DMS114 treated with DMSO at 0.1 percent for 48 hours (cell line): ENCODE measurements around the gene EP400.

Experiments
- DNase-seq: peaks from one replicate; lab custom pipeline; 2025; ENCODE audit not compliant: unreplicated experiment; lab: John Stamatoyannopoulos, UW

The EP400 gene, protein sequence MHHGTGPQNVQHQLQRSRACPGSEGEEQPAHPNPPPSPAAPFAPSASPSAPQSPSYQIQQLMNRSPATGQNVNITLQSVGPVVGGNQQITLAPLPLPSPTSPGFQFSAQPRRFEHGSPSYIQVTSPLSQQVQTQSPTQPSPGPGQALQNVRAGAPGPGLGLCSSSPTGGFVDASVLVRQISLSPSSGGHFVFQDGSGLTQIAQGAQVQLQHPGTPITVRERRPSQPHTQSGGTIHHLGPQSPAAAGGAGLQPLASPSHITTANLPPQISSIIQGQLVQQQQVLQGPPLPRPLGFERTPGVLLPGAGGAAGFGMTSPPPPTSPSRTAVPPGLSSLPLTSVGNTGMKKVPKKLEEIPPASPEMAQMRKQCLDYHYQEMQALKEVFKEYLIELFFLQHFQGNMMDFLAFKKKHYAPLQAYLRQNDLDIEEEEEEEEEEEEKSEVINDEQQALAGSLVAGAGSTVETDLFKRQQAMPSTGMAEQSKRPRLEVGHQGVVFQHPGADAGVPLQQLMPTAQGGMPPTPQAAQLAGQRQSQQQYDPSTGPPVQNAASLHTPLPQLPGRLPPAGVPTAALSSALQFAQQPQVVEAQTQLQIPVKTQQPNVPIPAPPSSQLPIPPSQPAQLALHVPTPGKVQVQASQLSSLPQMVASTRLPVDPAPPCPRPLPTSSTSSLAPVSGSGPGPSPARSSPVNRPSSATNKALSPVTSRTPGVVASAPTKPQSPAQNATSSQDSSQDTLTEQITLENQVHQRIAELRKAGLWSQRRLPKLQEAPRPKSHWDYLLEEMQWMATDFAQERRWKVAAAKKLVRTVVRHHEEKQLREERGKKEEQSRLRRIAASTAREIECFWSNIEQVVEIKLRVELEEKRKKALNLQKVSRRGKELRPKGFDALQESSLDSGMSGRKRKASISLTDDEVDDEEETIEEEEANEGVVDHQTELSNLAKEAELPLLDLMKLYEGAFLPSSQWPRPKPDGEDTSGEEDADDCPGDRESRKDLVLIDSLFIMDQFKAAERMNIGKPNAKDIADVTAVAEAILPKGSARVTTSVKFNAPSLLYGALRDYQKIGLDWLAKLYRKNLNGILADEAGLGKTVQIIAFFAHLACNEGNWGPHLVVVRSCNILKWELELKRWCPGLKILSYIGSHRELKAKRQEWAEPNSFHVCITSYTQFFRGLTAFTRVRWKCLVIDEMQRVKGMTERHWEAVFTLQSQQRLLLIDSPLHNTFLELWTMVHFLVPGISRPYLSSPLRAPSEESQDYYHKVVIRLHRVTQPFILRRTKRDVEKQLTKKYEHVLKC (N-terminal part only)

DNA sequence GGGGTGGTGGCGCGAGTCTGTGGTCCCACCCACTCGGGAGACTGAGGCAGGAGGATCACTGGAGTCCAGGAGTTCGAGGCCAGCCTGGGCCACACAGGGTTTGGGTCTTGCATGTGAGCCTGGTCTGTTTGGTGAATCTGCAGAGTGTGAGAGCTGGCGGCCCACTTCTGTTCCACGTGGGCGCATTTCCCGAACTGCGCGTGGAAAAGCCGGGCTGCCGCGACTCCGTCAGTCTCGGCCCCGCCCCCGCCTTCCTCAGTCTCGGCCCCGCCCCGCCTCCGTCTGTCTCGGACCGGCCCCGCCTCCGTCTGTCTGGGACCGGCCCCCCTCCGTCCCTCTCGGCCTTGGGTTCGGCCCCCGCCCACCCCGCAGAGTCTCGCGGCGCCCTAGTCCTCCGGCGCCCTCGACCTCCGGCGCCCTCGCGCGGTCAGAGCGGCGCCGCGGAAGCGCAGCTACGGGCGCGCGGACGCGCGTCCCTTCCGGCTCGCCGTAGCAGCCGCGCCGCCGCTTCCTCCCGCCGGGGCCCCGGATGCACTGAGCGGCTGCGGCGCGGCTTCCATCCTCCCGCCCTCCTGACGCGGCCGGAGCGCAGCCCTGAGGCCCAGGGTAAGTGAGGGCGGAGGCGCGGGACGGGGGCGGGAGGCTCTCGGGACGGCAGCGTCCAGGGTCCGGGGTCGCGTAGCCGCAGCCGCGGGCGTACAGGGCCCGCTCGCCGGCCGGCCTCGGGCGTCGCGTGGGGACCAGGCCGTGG, at the start of gene EP400:
EP400 (plus strand) TSS at position 512 of the 751 bp plus-strand sequence. CDS start 10,678 bp downstream, outside the sequence.
- DNase-seq, result peak; percentile 87

- no peak for DNase-seq
Measured at GRCh38 chr12:131900397-131900796, 49.3 kb upstream of the EP400 start.

DNA sequence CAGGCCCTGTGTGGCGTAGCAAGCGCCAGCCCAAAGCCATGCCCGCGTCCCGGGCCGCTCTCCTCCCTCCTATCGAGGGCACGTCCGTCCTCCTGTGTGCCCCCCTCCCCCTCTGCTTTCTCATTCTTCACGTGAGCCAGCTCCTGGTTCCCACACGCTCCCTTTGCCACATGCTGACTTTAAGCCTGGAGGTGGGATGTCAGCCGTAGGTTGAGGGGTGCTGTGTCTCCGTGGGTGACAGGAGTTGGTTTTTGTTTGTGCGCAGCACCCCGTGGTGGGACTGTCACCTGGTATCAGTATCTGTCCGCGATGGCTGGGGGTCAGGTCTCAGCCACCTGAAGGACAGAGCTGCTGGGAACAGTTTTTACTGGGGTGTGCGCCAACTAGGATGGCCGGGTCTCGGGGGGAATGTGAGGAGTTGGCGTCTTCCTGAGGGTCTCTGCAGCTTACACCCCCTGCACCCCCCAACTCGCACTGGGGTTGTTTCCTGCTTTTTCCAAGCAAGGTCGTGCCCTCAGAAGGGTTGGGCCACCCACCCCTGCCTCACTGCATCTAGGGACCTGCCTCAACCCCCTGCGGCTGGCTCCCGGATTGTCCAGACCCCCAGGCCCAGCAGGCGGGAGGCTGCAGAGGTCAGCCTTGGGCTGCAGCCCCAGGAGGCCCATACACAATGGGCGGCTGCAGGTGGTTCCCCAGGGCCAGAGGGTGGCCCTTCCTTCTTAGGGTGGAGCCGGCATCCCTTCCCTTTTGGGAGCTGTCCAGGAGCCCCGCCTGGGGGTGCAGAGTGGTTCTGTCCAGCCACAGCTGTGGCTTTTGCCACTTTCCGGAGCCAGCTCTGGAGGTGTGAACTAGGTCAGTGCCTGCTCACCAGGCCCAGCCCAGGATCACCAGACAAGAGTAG, 48.1 kb upstream of the EP400 start:
- no peak for DNase-seq

DNA sequence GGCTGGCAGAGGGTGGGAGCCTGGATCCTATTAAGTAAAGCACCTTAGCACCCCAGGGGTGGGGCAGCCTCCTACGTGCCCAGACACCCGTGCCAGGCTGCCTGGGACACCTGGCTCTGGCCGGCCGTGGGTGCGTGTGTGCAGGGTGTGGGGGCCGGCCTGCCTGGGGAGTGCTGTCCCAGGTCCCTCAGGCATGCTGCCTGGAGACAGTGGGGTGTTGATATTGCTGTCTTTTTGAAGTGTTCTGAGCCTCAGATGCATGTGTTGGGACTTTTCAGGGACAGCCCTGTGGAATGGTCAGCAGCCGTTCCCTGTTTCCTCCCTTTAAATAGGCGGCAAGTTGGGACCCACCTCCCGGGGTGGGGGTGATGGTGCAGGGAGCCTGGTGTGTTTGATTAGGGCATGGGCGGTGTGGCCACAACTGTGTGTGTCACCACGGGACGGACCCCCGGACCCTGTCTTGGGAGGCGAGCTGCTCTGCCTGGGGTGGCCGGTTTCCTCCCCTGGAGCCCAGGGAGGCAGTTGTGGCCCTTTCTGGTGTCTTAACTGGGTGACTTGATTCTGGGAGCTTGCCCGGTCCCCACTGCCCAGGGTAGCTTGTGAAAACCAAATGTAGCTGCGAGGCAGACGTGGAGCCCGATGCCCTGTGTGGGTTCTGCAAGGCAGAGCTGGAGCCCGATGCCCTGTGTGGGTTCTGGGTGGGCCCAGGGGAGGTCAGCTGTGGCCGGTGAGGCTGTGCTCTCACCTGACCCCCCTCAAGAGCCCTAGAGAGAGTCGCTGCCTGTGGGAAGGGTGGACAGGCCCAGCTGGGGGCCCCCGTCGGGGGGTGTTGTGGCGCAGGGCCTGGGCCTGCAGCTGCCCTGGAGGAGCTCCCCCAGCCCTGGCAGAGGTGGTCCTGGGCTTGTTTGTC, 47.2 kb upstream of the EP400 start:
- no peak for DNase-seq

- no peak for DNase-seq
Measured at GRCh38 chr12:131903270-131904255, 46.2 kb upstream of the EP400 start.

- DNase-seq, result no peak
Measured at GRCh38 chr12:131904346-131904745, 45.4 kb upstream of the EP400 start.

DNA sequence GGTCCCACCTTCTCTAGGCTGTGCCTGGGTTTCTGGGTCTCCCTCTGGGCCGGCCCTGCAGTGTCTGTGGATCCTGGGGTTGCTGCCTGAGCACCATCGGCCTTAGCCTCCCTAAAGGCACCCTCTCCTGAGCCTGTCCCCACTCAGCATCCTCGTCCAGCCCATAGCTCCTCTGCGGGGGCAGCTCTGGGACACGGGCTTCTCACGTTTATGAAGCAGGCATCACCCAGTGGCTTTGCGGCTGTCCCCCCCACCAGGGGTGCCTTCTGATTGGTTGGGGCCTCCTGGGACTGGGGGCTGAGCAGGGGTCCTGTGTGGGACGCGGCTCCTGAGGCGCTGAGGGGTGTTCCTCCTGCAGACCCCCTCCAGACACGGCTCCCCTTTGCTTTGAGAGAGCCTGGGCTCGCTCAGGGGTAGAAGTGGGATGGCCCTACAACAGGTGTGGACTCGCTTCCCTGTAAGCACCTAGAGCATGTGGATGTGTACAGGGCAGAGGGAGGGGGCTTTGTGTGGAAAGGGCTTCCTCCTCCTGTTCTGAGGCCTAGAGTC, 44.6 kb upstream of the EP400 start:
- DNase-seq, result no peak

GRCh38 chr12:131905630-131906091, 44.1 kb upstream of the EP400 start:
- DNase-seq, result no peak

DNA sequence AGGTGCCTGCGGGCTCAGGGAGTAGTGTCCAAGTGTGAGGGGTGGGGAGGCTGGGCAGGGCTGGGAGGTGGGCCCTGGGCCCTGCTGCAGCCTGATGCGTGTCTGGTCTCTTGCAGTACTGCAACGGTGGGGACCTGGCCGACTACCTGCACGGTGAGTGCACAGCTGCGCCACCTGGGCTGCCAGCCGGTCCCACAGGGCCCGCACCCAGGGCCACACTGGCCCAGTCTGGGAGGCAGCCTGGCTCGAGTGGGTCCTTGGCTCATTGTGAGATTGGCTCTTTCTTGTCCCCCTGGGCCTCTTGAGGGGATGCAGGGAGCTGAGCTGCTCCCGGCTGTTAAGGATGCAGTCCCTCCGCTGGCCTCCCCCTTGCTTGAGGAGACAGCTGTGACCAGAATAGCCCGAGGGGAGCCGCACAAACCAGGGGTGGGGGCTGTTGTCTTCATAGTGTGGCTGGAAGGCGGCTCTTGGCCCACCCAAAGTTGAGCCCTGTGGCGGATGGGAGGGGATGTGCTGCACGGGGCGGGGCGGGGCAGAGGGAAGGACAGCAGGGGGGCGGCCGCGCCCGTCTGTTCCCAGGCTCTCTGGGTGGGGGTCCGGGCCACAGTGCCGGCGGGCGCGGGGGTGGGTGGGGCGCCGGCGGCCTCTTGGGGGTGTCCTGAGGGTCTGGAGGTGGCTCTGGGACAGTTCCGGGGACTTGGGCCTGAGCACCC, 42.2 kb upstream of the EP400 start:
- no peak for DNase-seq

GRCh38 chr12:131908092-131909080, 41.4 kb upstream of the EP400 start:
- DNase-seq, result no peak

DNA sequence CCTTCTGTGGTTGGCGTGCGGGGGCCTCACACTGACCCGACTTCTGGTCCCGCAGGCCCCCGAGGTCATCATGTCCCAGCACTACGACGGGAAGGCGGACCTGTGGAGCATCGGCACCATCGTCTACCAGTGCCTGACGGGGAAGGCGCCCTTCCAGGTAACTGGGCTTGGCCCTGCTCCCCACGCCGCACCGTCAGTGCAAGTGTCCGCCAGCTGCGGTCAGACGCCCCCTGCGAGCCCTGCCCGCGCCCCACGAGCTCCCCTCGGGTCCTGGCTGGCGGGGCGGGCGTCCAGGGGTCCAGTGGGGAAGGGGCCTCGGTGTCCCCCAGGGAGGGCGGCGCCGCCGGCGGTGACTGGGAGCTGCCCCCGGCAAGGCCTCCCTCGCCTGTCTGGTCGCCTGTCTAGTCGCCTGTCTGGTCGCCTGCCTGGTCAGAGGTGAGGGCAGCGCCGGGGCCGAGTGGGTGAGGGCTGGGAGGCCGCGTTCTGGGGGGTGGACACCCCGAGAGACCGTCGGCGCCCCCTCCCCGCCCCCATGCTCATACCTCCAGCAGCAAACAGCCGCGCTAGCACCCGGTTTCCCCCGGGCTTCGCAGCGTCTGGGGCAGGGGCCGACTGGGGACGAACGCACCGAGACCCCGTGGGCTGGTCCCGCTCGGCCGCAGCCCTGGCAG, 40.5 kb upstream of the EP400 start:
- no peak for DNase-seq

DNA sequence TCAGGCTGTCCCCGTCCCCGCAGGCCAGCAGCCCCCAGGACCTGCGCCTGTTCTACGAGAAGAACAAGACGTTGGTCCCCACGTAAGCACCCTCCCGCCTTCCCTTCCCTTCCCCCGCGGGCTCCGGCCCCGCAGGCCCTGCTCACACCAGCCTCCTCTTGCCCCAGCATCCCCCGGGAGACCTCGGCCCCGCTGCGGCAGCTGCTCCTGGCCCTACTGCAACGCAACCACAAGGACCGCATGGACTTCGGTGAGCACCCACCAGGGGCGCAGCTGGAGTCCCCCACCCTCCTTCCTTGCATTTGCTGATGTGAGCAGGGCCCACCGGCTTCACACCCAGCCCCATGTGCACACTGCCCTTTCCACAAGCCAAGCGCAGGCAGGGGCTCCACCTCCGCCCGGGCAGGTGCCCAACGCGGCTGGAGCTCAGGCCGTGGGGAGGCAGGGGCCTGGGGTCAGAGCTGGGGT, 40.0 kb upstream of the EP400 start:
- DNase-seq, result no peak

DNA sequence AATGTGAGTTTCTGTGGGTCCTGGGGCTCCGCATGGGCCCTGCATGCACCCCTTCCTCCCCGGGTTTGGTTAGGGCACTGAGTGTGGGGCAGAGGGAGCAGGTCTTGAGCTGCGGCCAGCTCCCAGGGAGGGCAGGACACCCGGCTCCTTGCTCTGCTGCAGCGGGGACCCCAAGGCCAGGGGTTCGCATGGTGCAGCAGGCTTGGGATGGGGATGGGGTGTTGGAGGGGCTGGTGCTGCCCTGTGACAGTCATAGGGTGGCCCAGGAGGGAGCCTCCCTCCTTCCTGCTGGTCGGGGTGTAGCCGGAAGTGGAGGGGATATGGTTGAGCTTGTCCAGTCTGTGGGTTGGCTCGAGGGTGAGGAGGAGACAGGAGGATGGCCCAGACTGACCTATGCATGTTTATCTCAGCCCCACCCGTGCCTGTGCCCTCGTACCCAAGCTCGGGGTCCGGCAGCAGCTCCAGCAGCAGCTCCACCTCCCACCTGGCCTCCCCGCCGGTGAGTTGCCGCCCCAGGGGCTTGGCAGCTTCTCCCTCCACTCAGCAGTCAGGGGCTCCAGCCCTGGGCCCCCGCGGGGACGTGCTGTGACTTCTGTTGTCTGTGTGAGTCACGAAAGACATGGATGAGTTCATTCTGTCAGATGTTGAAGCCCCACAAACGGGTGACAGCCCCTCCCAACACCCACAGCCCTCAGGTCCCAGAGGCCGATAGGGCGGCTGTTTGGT, 39.3 kb upstream of the EP400 start:
- DNase-seq, result no peak
